BLaER1 treated with 17β-estradiol and CSF1 and Interleukin-3, amounts not matched to agents 10 nM and 100 nM (cell line): ENCODE measurements around the gene PARG.
"Not testable (repeated sequence)": the region's sequence is repeated elsewhere in the genome, so short reads cannot be mapped to it uniquely, and the experiment has no call there.

Experiments
- H3K27ac ChIP-seq, 11 experiments: shearing (Covaris generic); formaldehyde crosslinking; 2 replicates each; pipeline ENCODE4 v1.8.1; 2022
- H3K27me3 ChIP-seq, 11 experiments: shearing (Covaris generic); formaldehyde crosslinking; 2 replicates each; pipeline ENCODE4 v1.8.1; 2022
- H3K36me3 ChIP-seq, 11 experiments: shearing (Covaris generic); formaldehyde crosslinking; 2 replicates each; pipeline ENCODE4 v1.8.1; 2022
- H3K4me1 ChIP-seq, 10 experiments: shearing (Covaris generic); formaldehyde crosslinking; 2 replicates each; pipeline ENCODE4 v1.8.1; 2022
- H3K4me2 ChIP-seq, 11 experiments: shearing (Covaris generic); formaldehyde crosslinking; 2 replicates each; pipeline ENCODE4 v1.8.1; 2022
- H3K4me3 ChIP-seq, 10 experiments: shearing (Covaris generic); formaldehyde crosslinking; 2 replicates each; pipeline ENCODE4 v1.8.1; 2022
- H3K9ac ChIP-seq, 11 experiments: shearing (Covaris generic); formaldehyde crosslinking; 2 replicates each; pipeline ENCODE4 v1.8.1; 2022
- H3K9me3 ChIP-seq, 11 experiments: shearing (Covaris generic); formaldehyde crosslinking; replicated peaks in 1 of 11; 2 replicates each; pipeline ENCODE4 v1.8.1; 2022
- H4K20me1 ChIP-seq, 11 experiments: shearing (Covaris generic); formaldehyde crosslinking; 2 replicates each; pipeline ENCODE4 v1.8.1; 2022

Gene PARG

GRCh38 chr10:49941447-49942338, at the start of gene PARG, which contains the start of gene TIMM23B:
PARG (minus strand) TSS chr10:49942027; CDS start chr10:49941725, 302 bp downstream.
TIMM23B (plus strand) TSS chr10:49942053; CDS start chr10:49942195, 142 bp downstream.
- H4K20me1 ChIP-seq = peaks cover 0 to 38% (median 10%) of the 10 kb centered on the region in 11 experiments; a peak in 10 of 22 replicates
- H3K9me3 ChIP-seq, H3K27me3 ChIP-seq: not testable (repeated sequence)
- H3K4me2 ChIP-seq = peak within 1 kb of the TSS; percentile 80 to 91 (median 83)
- H3K4me3 ChIP-seq = peak within 1 kb of the TSS; percentile 75 to 83 (median 80)
- H3K9ac ChIP-seq = peak within 1 kb of the TSS; percentile 83 to 89 (median 87)
- peaks cover 10 to 27% (median 21%) of the 10 kb centered on the region in 10 experiments for H3K4me1 ChIP-seq
- H3K27ac ChIP-seq = peak within 1 kb of the TSS; percentile 54 to 87 (median 83)
- peaks cover 0 to 22% (median 11%) of the 10 kb centered on the region in 11 experiments; a peak in 12 of 22 replicates for H3K36me3 ChIP-seq

DNA sequence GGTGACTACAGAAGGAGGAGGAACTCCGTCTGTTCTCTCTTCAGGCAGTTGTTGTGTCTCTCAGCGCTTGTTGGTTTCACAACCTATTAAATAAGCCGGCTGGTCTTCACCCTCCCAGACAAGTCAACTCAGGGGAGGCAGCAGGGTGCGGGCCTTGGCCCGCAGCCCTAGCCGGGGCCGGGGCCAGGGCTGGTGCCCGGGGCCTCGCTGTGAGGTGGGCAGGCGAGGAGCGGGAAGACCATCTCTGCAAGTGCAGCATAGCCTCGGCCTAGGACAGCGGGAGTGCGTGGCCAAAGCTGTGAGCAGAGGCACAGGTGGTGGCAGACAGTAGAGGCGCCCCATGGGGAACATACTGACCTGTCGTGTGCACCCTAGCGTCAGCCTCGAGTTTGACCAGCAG, 46.5 kb upstream of the PARG start, which contains the start of gene AGAP6:
Gene AGAP6 (plus strand): TSS at position 31 of the 400 bp plus-strand sequence. CDS start 310 bp downstream, at position 341.
- not testable (repeated sequence) for H3K4me3 ChIP-seq, H3K9me3 ChIP-seq, H3K27ac ChIP-seq, H3K4me2 ChIP-seq, H3K9ac ChIP-seq, H4K20me1 ChIP-seq, H3K4me1 ChIP-seq, H3K27me3 ChIP-seq
- peaks cover 0 to 12% (median 3%) of the 10 kb centered on the region in 11 experiments; a peak in 11 of 22 replicates for H3K36me3 ChIP-seq

- not testable (repeated sequence) for H3K9me3 ChIP-seq, H4K20me1 ChIP-seq, H3K36me3 ChIP-seq, H3K27me3 ChIP-seq, H3K27ac ChIP-seq, H3K4me3 ChIP-seq, H3K9ac ChIP-seq, H3K4me1 ChIP-seq, H3K4me2 ChIP-seq
These were observed 45.4 kb upstream of the PARG start for GRCh38 chr10:49987207-49987606.

DNA sequence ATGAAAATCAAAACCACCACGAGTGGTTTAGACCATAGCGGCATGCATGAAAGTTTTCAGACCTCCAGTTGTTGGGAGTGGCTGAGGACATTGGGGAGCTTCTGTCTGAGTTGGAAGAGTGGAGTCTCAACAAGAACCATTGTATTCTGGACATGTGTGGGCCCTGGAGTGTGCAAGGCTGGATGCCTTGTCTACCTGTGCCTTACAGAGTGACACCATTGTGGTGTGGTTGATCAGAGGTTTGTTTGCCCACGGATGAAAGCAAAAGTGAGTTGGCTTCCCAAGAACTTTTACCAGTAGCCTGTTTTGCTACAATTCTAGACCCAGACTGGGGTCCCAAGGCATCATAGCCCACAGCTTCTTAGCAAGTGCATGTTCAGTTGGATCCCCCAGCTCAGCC, 35.9 kb upstream of the PARG start:
- H3K9ac ChIP-seq, H3K4me1 ChIP-seq, H3K27me3 ChIP-seq, H3K36me3 ChIP-seq, H4K20me1 ChIP-seq, H3K4me2 ChIP-seq, H3K4me3 ChIP-seq, H3K9me3 ChIP-seq, H3K27ac ChIP-seq: not testable (repeated sequence)

DNA sequence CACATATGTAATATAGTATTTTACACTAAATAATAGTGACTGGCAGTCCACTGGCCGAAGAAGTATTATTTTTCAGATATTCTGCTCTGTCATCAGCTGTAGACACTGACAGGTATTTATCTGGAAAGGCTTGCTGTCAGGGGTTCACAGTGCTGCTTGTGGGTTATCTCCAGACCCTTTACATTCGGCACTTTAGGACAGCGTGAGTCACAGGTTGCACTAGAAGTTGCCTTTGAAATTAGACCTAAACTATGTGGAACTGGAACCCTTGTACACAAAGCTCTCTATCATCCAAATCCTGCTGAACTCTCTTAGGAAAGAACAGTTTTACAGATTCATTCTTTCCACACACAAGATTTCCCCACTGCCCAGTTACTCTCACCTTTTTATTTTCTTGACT, 30.3 kb upstream of the PARG start:
- not testable (repeated sequence) for H3K4me3 ChIP-seq, H3K9me3 ChIP-seq, H3K4me2 ChIP-seq, H3K9ac ChIP-seq, H4K20me1 ChIP-seq, H3K36me3 ChIP-seq, H3K4me1 ChIP-seq, H3K27me3 ChIP-seq, H3K27ac ChIP-seq

DNA sequence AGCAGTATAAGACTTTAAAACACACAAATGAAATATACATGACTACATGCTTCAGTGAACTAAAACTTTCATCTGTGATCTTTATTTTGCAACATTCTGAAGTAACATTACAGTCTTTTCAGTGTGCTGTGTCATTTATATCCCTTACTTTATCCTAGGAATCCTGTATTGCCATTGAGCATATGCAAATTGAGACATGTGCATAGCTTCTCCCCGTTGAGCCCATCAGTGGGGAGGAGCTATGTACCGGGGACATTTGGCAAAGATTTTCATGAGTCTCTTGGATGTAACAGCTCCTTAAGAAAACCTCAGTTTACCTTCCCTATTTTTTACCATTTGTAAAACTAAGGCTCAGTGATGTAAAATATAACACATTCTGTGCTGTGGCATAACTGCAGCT, 29.6 kb upstream of the PARG start:
- not testable (repeated sequence) for H3K4me2 ChIP-seq, H3K36me3 ChIP-seq, H3K4me1 ChIP-seq, H3K9ac ChIP-seq, H3K9me3 ChIP-seq, H3K27ac ChIP-seq, H3K27me3 ChIP-seq, H4K20me1 ChIP-seq, H3K4me3 ChIP-seq

DNA sequence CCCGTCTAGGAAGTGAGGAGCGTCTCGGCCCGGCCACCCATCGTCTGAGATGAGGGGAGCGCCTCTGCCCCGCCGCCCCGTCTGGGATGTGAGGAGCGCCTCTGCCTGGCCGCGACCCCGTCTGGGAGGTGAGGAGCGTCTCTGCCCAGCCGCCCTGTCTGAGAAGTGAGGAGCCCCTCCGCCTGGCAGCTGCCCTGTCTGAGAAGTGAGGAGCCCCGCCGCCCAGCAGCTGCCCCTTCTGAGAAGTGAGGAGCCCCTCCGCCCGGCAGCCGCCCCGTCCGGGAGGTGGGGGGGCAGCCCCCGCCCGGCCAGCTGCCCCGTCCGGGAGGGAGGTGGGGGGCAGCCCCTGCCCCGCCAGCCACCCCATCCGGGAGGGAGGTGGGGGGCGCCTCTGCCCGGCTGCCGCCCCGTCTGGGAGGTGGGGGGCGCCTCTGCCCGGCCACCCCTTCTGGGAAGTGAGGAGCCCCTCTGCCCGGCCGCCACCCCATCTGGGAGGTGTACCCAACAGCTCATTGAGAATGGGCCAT, 28.6 kb upstream of the PARG start:
- not testable (repeated sequence) for H3K4me2 ChIP-seq, H3K4me1 ChIP-seq, H3K36me3 ChIP-seq, H4K20me1 ChIP-seq, H3K9ac ChIP-seq, H3K27me3 ChIP-seq, H3K9me3 ChIP-seq, H3K27ac ChIP-seq, H3K4me3 ChIP-seq

- not testable (repeated sequence) for H3K9ac ChIP-seq, H3K9me3 ChIP-seq, H3K27ac ChIP-seq, H3K4me1 ChIP-seq, H3K4me3 ChIP-seq, H3K27me3 ChIP-seq, H3K4me2 ChIP-seq
- peaks cover 0 to 53% (median 42%) of the 10 kb centered on the region in 11 experiments; a peak in 20 of 22 replicates for H3K36me3 ChIP-seq
- H4K20me1 ChIP-seq = peaks cover 0 to 81% (median 11%) of the 10 kb centered on the region in 11 experiments; a peak in 13 of 22 replicates
These were observed 11.3 kb upstream of the PARG start for GRCh38 chr10:49953122-49953521.

GRCh38 chr10:49952006-49952405, 10.2 kb upstream of the PARG start:
- H3K27me3 ChIP-seq, H3K9me3 ChIP-seq, H3K9ac ChIP-seq, H3K4me1 ChIP-seq, H3K4me3 ChIP-seq, H3K4me2 ChIP-seq, H3K27ac ChIP-seq: not testable (repeated sequence)
- H3K36me3 ChIP-seq = peaks cover 6 to 53% (median 39%) of the 10 kb centered on the region in 11 experiments; a peak in 20 of 22 replicates
- H4K20me1 ChIP-seq = peaks cover 0 to 79% (median 12%) of the 10 kb centered on the region in 11 experiments; a peak in 11 of 22 replicates

GRCh38 chr10:49948737-49949136, 6.9 kb upstream of the PARG start:
- peaks cover 9 to 43% (median 30%) of the 10 kb centered on the region in 11 experiments; a peak in 21 of 22 replicates for H3K36me3 ChIP-seq
- not testable (repeated sequence) for H3K4me2 ChIP-seq, H3K4me1 ChIP-seq, H3K27ac ChIP-seq, H3K27me3 ChIP-seq, H3K4me3 ChIP-seq, H3K9ac ChIP-seq, H3K9me3 ChIP-seq
- peaks cover 0 to 73% (median 16%) of the 10 kb centered on the region in 11 experiments; a peak in 12 of 22 replicates for H4K20me1 ChIP-seq

- not testable (repeated sequence) for H3K27me3 ChIP-seq, H3K27ac ChIP-seq, H3K4me3 ChIP-seq, H3K9ac ChIP-seq, H3K9me3 ChIP-seq, H3K4me2 ChIP-seq
- Histone ChIP-seq H3K4me1 (peaks cover 4 to 10% (median 9%) of the 10 kb centered on the region in 10 experiments; a peak in 18 of 20 replicates), H4K20me1 (peaks cover 0 to 73% (median 21%) of the 10 kb centered on the region in 11 experiments; a peak in 12 of 22 replicates), H3K36me3 (peaks cover 9 to 39% (median 30%) of the 10 kb centered on the region in 11 experiments; a peak in 21 of 22 replicates)
These were observed 6.3 kb upstream of the PARG start for GRCh38 chr10:49948142-49948541.

GRCh38 chr10:49943607-49944006, 1.8 kb upstream of the PARG start:
- H3K9ac ChIP-seq = peak overlapping the region in 5 of 11 experiments; percentile 17 to 89 (median 48); a peak in 6 of 22 replicates
- H4K20me1 ChIP-seq = peaks cover 0 to 42% (median 16%) of the 10 kb centered on the region in 11 experiments; a peak in 9 of 22 replicates
- peak overlapping the region in 5 of 10 experiments; percentile 75 to 83 (median 82); a peak in 7 of 20 replicates for H3K4me3 ChIP-seq
- H3K4me1 ChIP-seq = peaks cover 10 to 27% (median 21%) of the 10 kb centered on the region in 10 experiments
- not testable (repeated sequence) for H3K9me3 ChIP-seq, H3K27me3 ChIP-seq, H3K27ac ChIP-seq
- peaks cover 9 to 35% (median 22%) of the 10 kb centered on the region in 11 experiments; a peak in 21 of 22 replicates for H3K36me3 ChIP-seq
- H3K4me2 ChIP-seq = peak overlapping the region; percentile 44 to 91 (median 83); a peak in 20 of 22 replicates

DNA sequence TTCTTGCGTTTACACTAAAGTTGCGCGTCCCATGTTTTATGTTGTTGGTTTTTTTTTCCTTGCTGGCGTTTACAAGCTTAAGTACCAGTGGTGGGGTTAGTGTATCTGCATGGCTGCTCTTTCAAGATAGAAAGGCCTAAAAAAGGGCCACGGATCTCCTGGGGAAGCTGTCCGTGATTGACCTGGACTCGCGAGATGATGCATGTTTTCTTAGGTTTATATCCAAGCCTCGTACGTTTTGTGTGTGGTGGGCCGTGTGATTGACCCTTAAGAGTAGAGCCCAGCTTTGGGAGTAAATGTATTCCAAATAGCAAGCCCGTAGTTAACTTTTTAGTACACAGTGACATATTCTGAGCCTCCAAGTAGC, 495 bp upstream of the PARG start:
- peak overlapping the region; percentile 54 to 87 (median 83); a peak in 21 of 22 replicates for H3K27ac ChIP-seq
- H4K20me1 ChIP-seq = peaks cover 0 to 40% (median 14%) of the 10 kb centered on the region in 11 experiments; a peak in 10 of 22 replicates
- H3K36me3 ChIP-seq = peaks cover 6 to 29% (median 17%) of the 10 kb centered on the region in 11 experiments; a peak in 21 of 22 replicates
- H3K9me3 ChIP-seq, H3K27me3 ChIP-seq: not testable (repeated sequence)
- H3K9ac ChIP-seq = peak overlapping the region; percentile 83 to 89 (median 87)
- H3K4me2 ChIP-seq = peak overlapping the region; percentile 80 to 91 (median 83)
- H3K4me3 ChIP-seq = peak overlapping the region; percentile 75 to 83 (median 80)
- H3K4me1 ChIP-seq = peaks cover 10 to 27% (median 21%) of the 10 kb centered on the region in 10 experiments
